Osteocyte (in vitro differentiated cells): Measurements from ENCODE around the gene VSX2. TPM values are rescaled to one million over a fixed set of nuclear protein-coding genes. Genes with fewer than 3 reads are reported as not detected.

ENCODE experiments used
- DNase-seq: peaks from one replicate; pipeline ENCODE4 v3.0.0; 2021; ENCODE audit warnings: mixed read lengths; ENCODE audit not compliant: unreplicated experiment; ENCODE audit errors: extremely low spot score
- H3K27ac Mint-ChIP-seq: one replicate; pipeline ENCODE4 v1.8.0; 2021; ENCODE audit warnings: mild to moderate bottlenecking, mixed read lengths; ENCODE audit not compliant: unreplicated experiment
- H3K27me3 Mint-ChIP-seq: one replicate; pipeline ENCODE4 v1.8.0; 2021; ENCODE audit warnings: mixed read lengths; ENCODE audit not compliant: unreplicated experiment
- H3K36me3 Mint-ChIP-seq: one replicate; pipeline ENCODE4 v1.8.0; 2021; ENCODE audit warnings: mixed read lengths; ENCODE audit not compliant: unreplicated experiment
- H3K4me1 Mint-ChIP-seq: one replicate; pipeline ENCODE4 v1.8.0; 2021; ENCODE audit warnings: mixed read lengths; ENCODE audit not compliant: unreplicated experiment
- H3K4me3 Mint-ChIP-seq: one replicate; pipeline ENCODE4 v1.8.0; 2021; ENCODE audit warnings: mild to moderate bottlenecking, moderate library complexity, mixed read lengths; ENCODE audit not compliant: unreplicated experiment
- H3K9me3 Mint-ChIP-seq: one replicate; pipeline ENCODE4 v1.8.0; 2021; ENCODE audit warnings: mixed read lengths; ENCODE audit not compliant: unreplicated experiment
- CTCF ChIP-seq: fragments of 200-600 bp; sonication (generic); IDR thresholded peaks from 2 replicates; pipeline ENCODE4 v1.5.0; 2021; ENCODE audit warnings: antibody characterized with exemption, mild to moderate bottlenecking, moderate library complexity
- total RNA-seq: library from RNA; stranded (reverse); gene quantifications from 2 replicates; pipeline ENCODE4 v1.2.1, GENCODE V29; 2021

Gene VSX2
- total RNA-seq, 1 donor from 2014 or later, result not detected

GRCh38 chr14:74217672-74218448 lies 21.4 kb upstream of the VSX2 start:
- peak; percentile 94 for DNase-seq
- H3K9me3 Mint-ChIP-seq, result no peaks in the 10 kb centered on the region
- peak overlapping the region; percentile 38 for H3K4me3 Mint-ChIP-seq
- TF ChIP-seq CTCF, result peak; percentile 96
- H3K27ac Mint-ChIP-seq, result no peak overlapping the region
- no peaks in the 10 kb centered on the region for H3K36me3 Mint-ChIP-seq
- peaks cover 4% of the 10 kb centered on the region for H3K4me1 Mint-ChIP-seq
- peaks cover 34% of the 10 kb centered on the region for H3K27me3 Mint-ChIP-seq

GRCh38 chr14:74218462-74218861 lies 20.8 kb upstream of the VSX2 start:
- no peak for DNase-seq
- no peaks in the 10 kb centered on the region for H3K9me3 Mint-ChIP-seq
- H3K27ac Mint-ChIP-seq, result no peak overlapping the region
- no peak for TF ChIP-seq CTCF
- no peaks in the 10 kb centered on the region for H3K36me3 Mint-ChIP-seq
- peaks cover 4% of the 10 kb centered on the region for H3K4me1 Mint-ChIP-seq
- H3K27me3 Mint-ChIP-seq, result peaks cover 29% of the 10 kb centered on the region
- no peak overlapping the region for H3K4me3 Mint-ChIP-seq

- Mint-ChIP-seq H3K4me3 (no peak overlapping the region), H3K4me1 (peaks cover 4% of the 10 kb centered on the region), H3K36me3 (no peaks in the 10 kb centered on the region), H3K9me3 (no peaks in the 10 kb centered on the region), H3K27me3 (peaks cover 27% of the 10 kb centered on the region), H3K27ac (no peak overlapping the region)
- no peak for TF ChIP-seq CTCF
- no peak for DNase-seq
These were observed 19.7 kb upstream of the VSX2 start for GRCh38 chr14:74219277-74220205.

- no peak overlapping the region for H3K27ac Mint-ChIP-seq
- no peak for DNase-seq
- no peaks in the 10 kb centered on the region for H3K36me3 Mint-ChIP-seq
- H3K4me1 Mint-ChIP-seq, result peaks cover 4% of the 10 kb centered on the region
- H3K27me3 Mint-ChIP-seq, result peaks cover 28% of the 10 kb centered on the region
- TF ChIP-seq CTCF, result no peak
- no peak overlapping the region for H3K4me3 Mint-ChIP-seq
- no peaks in the 10 kb centered on the region for H3K9me3 Mint-ChIP-seq
These were observed 18.3 kb upstream of the VSX2 start for GRCh38 chr14:74220991-74221390.

- Mint-ChIP-seq H3K27me3 (peaks cover 32% of the 10 kb centered on the region), H3K27ac (no peak overlapping the region), H3K36me3 (no peaks in the 10 kb centered on the region), H3K4me1 (peaks cover 4% of the 10 kb centered on the region), H3K9me3 (no peaks in the 10 kb centered on the region), H3K4me3 (no peak overlapping the region)
- no peak for DNase-seq
- TF ChIP-seq CTCF, result no peak
These were observed 17.5 kb upstream of the VSX2 start for GRCh38 chr14:74221741-74222140.
